GM18511 (cell line): ENCODE results near the gene PRKG1.

Source experiments
- ATAC-seq: cut with Tn5 transposase; IDR thresholded peaks from one replicate; pipeline ENCODE4 v1.9.1; 2021; ENCODE audit warnings: mild to moderate bottlenecking, moderate library complexity; ENCODE audit not compliant: unreplicated experiment

The PRKG1 gene

DNA sequence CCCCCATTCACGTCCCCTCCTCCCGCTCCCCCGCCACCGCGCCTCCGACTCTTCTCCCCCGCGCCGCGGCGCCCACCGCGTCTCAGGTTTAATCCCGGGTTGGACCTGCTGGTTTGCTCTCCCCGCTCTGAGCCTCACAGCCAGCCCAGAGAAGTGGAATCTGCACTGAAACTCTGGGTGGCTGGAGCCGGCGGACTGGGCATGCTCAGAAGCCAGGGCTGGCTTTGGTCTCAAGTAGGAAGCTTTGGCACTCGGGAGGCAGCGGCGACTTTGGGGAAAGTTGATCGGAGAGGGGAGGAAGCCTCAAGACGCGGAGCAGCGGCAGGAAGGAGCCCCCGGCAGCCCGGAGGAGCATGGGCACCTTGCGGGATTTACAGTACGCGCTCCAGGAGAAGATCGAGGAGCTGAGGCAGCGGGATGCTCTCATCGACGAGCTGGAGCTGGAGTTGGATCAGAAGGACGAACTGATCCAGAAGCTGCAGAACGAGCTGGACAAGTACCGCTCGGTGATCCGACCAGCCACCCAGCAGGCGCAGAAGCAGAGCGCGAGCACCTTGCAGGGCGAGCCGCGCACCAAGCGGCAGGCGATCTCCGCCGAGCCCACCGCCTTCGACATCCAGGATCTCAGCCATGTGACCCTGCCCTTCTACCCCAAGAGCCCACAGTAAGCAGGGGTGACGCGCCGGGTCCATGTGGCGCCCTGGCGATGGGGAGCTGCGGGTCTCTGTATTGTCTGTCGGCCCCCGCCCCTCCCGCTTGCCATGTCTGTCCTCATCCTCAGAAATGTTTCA, at the start of gene PRKG1:
Gene PRKG1 (plus strand): TSS at position 250 of the 791 bp plus-strand sequence.
- ATAC-seq: no peak

DNA sequence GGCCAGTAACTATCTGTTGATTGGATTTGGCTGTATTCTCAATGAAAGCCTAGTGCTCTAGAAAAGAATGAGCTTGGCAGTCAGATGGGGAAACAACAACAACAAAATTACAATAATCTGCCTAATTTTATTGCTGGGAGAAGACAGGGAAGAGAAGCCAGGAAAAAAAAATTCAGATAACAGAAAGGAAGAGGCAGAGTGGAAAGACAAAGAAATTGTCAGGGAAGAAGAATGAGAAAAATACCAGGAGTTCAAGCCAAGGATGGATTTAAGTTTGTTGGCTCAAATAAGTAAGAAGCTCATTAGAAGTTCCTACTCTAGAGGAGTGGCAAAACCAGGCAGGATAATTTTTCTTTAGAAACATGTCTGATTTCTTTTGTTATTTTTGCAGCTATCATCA, 45.9 kb upstream of the PRKG1 start:
- ATAC-seq: no peak

DNA sequence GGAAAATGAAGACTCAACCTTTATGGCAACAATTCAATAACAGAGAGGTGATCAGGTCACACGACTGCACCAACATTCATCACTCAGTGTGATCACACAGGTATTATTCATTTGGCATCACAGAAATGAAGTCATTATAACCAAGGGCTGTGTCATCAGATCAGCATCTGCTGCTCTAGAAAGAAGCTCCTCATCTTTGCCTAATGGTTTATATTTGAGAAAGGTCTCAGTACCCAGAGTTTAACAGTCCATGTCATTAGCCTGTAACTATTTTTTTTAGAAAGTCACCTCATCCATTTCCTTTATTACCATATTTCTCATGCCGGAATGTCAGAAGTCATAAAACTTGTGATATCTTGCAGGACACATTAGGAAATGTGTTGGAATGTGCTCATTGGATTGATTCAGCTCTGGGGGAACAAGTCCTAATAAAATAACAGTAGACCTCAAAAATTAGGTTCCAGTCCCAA, 45.1 kb upstream of the PRKG1 start:
- ATAC-seq: no peak

DNA sequence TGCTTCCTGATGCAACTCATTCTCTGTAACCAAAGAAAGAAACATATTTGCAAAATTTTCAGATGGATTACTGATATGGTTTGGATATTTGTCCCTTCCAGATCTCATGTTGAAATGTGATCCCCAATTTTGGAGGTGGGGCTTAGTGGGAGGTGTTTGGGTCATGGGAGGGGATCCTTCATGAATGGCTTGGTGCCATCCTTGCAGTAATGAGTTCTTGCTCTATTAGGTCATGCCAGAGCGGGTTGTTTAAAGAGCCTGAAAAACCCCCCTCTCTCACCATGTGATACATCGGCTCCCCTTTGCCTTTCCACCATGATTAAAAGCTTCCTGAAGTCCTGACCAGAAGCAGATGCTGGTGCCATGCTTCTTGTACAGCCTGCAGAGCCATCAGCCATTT, 43.8 kb upstream of the PRKG1 start:
- ATAC-seq: no peak

DNA sequence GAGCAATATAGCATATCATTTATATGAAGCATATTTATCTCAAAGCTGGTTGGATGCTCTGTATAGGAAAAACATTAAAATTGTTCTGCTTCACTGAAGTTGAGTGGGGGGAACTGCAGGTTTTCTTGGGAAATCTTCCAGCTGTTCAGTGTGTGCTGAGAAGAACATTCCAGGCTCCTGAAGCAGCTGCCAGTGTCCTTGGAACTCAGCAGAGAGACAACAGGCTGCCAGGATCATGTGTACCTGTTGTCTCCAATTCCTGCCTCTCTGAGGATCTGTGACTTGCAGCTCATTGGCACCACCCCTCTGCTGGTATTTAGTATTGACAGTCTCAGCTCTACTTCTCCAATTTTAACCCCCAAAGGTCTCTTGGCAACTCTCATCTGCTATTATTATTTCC, 42.3 kb upstream of the PRKG1 start:
- no peak for ATAC-seq

- ATAC-seq: no peak
Measured at GRCh38 chr10:51034769-51035168, 39.5 kb upstream of the PRKG1 start.

DNA sequence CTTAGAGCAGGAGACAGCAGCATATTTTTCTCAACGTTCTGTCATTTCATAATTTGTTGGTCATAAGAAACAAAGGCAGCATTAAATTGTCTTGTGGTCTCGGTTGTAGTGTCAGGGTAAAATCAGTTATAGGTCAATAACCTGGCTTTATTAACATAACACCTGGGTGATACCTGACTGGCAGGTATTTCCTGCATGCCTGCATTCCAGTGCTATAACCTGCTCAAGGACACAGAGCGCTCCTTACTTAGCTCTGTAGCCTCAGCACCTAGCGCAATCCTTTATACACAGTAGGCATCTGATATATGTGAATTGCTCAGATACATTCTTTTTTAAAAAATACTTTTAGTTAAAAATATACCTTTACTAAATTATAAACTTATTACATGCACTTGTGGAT, 38.9 kb upstream of the PRKG1 start:
- no peak for ATAC-seq

DNA sequence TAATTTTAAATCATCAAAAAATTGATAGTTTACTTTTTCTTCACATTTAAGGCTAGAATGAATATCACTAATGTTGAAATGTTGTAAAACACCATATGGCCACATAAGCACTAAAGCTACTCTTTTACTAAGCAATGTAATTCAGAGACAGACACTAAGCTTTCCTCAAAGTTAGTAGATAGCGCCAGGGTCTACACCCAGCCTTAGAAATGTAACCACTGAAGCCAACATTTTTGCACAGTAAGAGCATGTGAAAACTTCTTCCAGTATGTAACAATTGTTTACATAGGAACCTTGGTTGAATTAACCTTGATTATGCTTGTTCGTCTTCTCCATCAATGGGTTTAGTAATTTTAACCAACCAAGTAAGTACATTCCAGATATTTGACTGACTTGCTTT, 28.4 kb upstream of the PRKG1 start:
- no peak for ATAC-seq

DNA sequence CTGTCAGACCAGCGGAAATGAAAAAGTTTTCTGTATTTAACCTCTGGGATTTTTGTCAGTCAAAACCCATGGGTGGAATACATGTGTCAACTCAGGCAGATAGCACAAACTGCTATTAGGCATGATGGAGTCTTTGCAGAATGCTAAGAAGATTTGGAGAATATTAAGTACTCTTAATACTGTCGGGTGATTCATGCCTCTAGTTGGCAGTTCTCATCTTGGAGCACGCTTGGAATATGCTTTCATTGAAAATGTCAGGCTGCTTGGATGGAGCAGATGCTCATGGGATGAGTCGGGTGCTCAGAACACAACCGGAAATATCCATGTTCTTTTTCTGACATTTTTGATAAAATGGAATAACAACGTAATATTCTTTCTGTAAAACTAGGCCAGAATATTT, 27.6 kb upstream of the PRKG1 start:
- no peak for ATAC-seq

GRCh38 chr10:51047857-51048256, 26.4 kb upstream of the PRKG1 start:
- no peak for ATAC-seq

GRCh38 chr10:51048792-51049191, 25.5 kb upstream of the PRKG1 start:
- no peak for ATAC-seq

DNA sequence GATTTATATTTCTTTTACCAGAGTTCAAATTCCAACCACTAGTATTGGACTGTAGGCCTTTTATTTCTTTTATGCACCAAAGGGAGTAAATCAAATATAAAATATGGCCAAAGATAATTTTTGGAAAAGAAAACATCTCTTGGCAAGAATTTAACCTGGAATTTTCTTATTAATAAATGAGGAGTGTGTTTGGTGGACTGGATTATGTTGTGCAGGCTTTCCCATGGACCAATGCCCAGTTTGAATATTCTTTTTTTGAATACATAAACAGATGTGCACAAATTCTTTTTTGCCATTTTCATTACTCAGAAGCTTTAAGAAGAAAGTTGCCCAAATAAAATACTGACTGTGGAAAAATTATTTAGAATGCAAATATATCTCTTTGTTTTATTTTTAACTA, 22.1 kb upstream of the PRKG1 start:
- no peak for ATAC-seq

- ATAC-seq: no peak
Measured at GRCh38 chr10:51057925-51058324, 16.4 kb upstream of the PRKG1 start.

- no peak for ATAC-seq
Measured at GRCh38 chr10:51063166-51063565, 11.1 kb upstream of the PRKG1 start.

DNA sequence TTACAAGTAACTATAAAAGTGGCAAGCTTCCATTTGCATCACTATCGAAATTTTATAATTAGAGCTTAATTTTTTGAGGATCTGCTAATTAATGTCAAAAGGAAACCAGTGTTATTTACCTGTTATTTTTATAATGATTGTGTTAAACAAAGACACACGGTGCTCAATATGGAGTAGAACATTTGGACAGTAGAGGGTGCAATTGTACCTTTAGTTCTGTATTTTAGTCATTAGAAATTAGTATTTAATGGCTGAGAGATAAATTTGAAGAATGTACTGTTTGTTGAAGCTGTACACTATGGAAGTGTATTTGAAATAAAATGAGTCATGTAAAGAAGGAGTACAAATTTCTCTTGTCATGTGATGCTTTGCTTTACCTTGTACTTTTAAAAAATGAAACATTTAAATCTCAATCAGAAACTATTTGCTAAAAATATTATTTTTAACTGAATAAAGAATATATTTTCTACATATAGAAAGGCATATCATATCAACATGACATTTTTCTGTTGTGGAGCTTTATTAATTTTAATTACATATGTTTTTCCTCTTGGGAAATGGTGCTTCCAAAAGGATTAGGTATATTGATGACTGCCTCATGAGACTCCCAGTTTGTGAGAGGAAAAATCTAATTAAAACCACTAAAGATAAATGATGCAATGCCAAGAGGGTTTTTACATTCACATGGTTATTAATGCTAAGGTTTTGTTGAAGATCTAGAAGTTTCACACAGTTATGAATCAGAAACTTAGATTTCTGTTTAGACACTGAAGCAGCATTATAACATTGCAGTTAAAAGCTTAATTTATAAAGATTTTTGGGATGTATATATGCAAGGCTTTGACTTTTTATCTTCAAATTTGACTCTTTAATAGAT, 10.4 kb upstream of the PRKG1 start:
- ATAC-seq: no peak

DNA sequence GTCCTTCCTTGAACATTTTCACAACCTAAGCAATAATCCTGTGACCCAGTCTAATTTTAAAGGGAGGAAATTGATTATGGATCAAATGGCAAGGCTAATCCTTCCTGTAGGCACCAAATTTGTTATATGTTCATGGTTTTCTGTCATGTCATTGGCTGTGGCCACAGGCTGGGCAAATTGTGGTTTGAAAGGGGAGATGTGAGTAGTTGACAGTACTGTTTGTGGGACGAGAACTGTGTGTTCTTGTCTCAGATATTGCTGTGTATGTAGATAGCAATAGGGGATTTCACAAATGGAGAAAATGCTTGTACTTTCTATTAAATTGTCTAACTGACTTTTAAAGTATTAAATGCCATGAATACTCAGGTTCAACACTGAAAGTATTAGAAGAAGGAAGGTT, 8.1 kb upstream of the PRKG1 start:
- no peak for ATAC-seq

DNA sequence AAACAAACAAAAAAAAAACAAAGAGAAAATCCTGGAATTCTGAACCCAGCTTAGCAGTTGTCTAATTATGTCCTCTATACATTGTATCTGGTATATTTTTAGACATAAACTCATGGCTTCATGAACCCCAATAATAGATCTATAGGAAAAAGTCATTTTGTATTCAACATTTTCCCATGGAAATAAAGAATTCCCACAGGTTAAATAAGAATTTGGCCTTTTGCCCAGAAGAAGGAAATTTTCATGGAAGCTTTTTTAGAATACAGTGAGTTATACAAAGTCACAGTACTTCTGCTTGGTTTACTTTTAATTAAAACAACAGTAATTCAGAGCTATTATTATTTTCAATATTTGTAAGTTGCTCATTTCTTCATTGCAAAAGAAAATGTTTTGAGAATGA, 2.1 kb upstream of the PRKG1 start:
- no peak for ATAC-seq

GRCh38 chr10:51072921-51073434, 1.3 kb upstream of the PRKG1 start:
- no peak for ATAC-seq

GRCh38 chr10:51073453-51074237, 642 bp upstream of the PRKG1 start:
- no peak for ATAC-seq

DNA sequence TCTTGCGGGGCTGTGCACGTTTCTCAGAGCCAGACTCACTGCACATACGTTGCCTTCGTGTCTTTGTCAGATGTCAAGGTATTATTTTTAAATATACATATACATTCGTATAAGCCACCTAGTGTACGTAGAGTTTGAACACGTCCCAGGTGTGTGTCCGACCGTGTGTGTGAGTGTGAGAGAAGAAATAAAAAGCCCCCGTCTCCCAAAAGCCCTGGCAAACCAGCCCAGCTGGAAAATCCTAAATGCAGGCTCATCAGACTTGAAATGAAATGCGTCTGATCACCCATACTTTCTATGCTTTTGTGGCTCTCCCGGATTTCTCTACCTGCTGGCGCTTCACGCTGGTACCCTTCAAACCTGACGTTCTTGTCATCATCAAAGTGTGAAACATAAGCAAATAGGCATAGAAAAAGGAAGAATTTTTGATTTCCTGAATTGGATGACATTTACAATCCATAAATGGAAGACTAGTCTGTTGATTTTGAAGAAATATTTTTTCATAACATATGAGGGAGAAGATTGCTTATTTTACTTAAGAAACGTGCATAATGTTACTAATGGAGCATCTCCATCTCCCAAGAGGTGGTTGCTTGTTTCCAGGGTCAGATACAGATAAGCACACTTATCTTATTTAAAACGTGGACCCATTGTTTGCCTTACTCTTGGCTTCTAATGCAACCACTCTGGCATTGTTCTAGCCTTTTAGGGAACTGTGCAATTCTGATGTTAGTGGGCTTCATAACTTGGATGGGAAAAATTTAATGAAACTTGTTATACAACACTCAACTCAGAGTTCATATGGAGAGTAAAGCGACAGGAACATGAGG, 971 bp downstream of the PRKG1 start:
- ATAC-seq: no peak
